ENCODE measurements around the gene DNHD1. TPM values are rescaled to one million over a fixed set of nuclear protein-coding genes. Genes with fewer than 3 reads are reported as not detected.
A peak's percentile ranks its signal among the peaks of the same experiment; 100 is the strongest.

DNHD1 gene
- total and polyA plus RNA-seq, 9 of the 15 experiments (the other 6 are each of a cell fraction or from before 2014, with no cell fraction given) = 0.82 to 9.7 (median 3.8) TPM

DNA sequence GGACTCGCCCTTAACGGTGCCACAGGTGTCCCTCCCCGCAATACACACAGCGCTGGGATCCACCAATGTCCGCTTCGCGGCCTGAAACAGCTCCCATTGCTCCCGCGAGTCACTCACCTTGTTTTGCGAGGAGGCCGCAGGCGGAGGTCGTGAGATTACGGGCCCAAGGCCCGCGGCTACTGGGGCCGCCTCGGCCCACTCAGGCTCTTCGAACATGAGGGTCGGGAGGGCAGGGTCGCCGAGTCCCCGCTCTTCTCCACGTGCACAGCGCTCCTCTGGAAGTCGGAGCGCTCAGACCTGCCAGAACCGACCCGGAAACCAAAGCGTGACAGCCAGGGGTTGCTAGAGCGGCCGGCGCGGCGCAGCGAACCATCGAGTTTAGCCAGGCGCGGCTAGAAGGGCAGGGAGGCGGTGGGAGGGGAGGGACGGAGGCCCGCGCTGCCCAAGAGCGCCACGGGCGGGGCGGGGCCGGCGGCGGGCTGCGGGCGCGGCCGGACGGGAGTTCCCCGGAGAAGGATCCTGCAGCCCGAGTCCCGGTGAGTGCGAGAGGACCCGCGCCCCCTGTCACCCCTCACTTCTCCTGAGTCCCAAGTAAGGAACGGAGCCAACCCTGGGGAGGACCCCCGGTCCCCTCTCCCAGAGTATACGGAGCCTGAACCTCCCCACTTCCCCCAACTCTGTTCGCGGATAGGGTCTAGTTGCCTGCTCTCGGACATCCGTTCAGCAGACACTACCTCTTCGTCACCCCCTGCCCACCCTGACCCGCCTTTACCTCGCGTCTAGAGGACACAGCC lies 106.4 kb downstream of the DNHD1 start, which contains the start of the genes ILK and RRP8 (continued):
- TF ChIP-seq MYC (IDR thresholded peaks at IDR 0.05; ENCODE audit: low read depth, low read length) = peak; percentile 94
- TF ChIP-seq MYC (CRISPR knock-in tag; IDR thresholded peaks at IDR 0.05; ENCODE audit: borderline replicate concordance, low read depth) = peak; percentile 85
- TF ChIP-seq GABPB1 (CRISPR knock-in tag; IDR thresholded peaks at IDR 0.05) = peak; percentile 75
- TF ChIP-seq CAMTA2 (CRISPR knock-in tag; conservative IDR thresholded peaks at IDR 0.05) = no peak
- TF ChIP-seq CBFA2T3 (IDR thresholded peaks at IDR 0.05) = no peak
- TF ChIP-seq NFIC (IDR thresholded peaks at IDR 0.05) = peak; percentile 50
- TF ChIP-seq ZNF644 (tag; IDR thresholded peaks at IDR 0.05; ENCODE audit: low read depth) = no peak
- no peak for TF ChIP-seq POLR3A (IDR thresholded peaks at IDR 0.05; ENCODE audit: borderline replicate concordance, extremely low read depth, insufficient read depth, insufficient read length)
- no peak for TF ChIP-seq ZFP36 (IDR thresholded peaks at IDR 0.05; ENCODE audit: low read depth, low read length, partially characterized antibody)
- no peak; the same call in 1 of the 2 replicates for TF ChIP-seq KLF16 (IDR thresholded peaks at IDR 0.05)
- TF ChIP-seq, protein P1, sequence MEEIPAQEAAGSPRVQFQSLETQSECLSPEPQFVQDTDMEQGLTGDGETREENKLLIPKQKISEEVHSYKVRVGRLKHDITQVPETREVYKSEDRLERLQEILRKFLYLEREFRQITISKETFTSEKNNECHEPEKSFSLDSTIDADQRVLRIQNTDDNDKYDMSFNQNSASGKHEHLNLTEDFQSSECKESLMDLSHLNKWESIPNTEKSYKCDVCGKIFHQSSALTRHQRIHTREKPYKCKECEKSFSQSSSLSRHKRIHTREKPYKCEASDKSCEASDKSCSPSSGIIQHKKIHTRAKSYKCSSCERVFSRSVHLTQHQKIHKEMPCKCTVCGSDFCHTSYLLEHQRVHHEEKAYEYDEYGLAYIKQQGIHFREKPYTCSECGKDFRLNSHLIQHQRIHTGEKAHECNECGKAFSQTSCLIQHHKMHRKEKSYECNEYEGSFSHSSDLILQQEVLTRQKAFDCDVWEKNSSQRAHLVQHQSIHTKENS (CRISPR knock-in tag; IDR thresholded peaks at IDR 0.05) = no peak
- TF ChIP-seq RAD21 (CRISPR knock-in tag; conservative IDR thresholded peaks at IDR 0.05 in 1 of 2, IDR thresholded peaks at IDR 0.05 in 1 of 2) = peak; percentile 3 to 23; a peak in 2 of 4 replicates
- TF ChIP-seq RBM25 (IDR thresholded peaks at IDR 0.05; ENCODE audit: low read depth, low read length, severe bottlenecking) = no peak
- TF ChIP-seq, protein P2, sequence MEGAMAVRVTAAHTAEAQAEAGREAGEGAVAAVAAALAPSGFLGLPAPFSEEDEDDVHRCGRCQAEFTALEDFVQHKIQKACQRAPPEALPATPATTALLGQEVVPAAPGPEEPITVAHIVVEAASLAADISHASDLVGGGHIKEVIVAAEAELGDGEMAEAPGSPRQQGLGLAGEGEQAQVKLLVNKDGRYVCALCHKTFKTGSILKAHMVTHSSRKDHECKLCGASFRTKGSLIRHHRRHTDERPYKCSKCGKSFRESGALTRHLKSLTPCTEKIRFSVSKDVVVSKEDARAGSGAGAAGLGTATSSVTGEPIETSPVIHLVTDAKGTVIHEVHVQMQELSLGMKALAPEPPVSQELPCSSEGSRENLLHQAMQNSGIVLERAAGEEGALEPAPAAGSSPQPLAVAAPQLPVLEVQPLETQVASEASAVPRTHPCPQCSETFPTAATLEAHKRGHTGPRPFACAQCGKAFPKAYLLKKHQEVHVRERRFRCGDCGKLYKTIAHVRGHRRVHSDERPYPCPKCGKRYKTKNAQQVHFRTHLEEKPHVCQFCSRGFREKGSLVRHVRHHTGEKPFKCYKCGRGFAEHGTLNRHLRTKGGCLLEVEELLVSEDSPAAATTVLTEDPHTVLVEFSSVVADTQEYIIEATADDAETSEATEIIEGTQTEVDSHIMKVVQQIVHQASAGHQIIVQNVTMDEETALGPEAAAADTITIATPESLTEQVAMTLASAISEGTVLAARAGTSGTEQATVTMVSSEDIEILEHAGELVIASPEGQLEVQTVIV (CRISPR knock-in tag; IDR thresholded peaks at IDR 0.05; ENCODE audit: borderline replicate concordance) = no peak
- TF ChIP-seq, protein P3, sequence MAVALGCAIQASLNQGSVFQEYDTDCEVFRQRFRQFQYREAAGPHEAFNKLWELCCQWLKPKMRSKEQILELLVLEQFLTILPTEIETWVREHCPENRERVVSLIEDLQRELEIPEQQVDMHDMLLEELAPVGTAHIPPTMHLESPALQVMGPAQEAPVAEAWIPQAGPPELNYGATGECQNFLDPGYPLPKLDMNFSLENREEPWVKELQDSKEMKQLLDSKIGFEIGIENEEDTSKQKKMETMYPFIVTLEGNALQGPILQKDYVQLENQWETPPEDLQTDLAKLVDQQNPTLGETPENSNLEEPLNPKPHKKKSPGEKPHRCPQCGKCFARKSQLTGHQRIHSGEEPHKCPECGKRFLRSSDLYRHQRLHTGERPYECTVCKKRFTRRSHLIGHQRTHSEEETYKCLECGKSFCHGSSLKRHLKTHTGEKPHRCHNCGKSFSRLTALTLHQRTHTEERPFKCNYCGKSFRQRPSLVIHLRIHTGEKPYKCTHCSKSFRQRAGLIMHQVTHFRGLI (CRISPR knock-in tag; IDR thresholded peaks at IDR 0.05) = no peak
- TF ChIP-seq MYNN (IDR thresholded peaks at IDR 0.05) = no peak
- no peak for TF ChIP-seq MYNN (CRISPR knock-in tag; IDR thresholded peaks at IDR 0.05)
- no peak for TF ChIP-seq ZFP1 (CRISPR knock-in tag; IDR thresholded peaks at IDR 0.05)
- peak; percentile 79 for TF ChIP-seq SUPT5H (IDR thresholded peaks at IDR 0.05)
- TF ChIP-seq MBD2 (IDR thresholded peaks at IDR 0.05; ENCODE audit: borderline replicate concordance, low read depth) = peak; percentile 65; the same call in 1 of the 2 replicates
- TF ChIP-seq, protein P4, sequence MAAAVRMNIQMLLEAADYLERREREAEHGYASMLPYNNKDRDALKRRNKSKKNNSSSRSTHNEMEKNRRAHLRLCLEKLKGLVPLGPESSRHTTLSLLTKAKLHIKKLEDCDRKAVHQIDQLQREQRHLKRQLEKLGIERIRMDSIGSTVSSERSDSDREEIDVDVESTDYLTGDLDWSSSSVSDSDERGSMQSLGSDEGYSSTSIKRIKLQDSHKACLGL (CRISPR knock-in tag; IDR thresholded peaks at IDR 0.05; ENCODE audit: borderline replicate concordance, poor library complexity, severe bottlenecking) = peak; percentile 80
- peak; percentile 70; the same call in 1 of the 2 replicates for TF ChIP-seq FOXK1 (CRISPR knock-in tag; IDR thresholded peaks at IDR 0.05; ENCODE audit: borderline replicate concordance)
- no peak for TF ChIP-seq ZNF408 (CRISPR knock-in tag; IDR thresholded peaks at IDR 0.05; ENCODE audit: low read depth)
